Gastroesophageal sphincter (tissue), 4 donors: ENCODE results near the gene RANBP9. TPM values are rescaled to one million over a fixed set of nuclear protein-coding genes. Genes with fewer than 3 reads are reported as not detected.

Experiments used
- ATAC-seq: fragments of 150-250 bp; one replicate; pipeline ENCODE4 v1.9.1; 2016; ENCODE audit warnings: mild to moderate bottlenecking, moderate library complexity
- H3K27ac ChIP-seq, 4 donors: fragments of 200-600 bp; sonication (generic) in 3 of 4; 1 replicate in 3 of 4; 2 replicates in 1 of 4; pipeline ENCODE4 v1.5.1; 2016 to 2019
- H3K27me3 ChIP-seq: fragments of 200-600 bp; sonication (generic); one replicate; pipeline ENCODE4 v1.5.1; 2019
- H3K36me3 ChIP-seq, 2 donors: fragments of 200-600 bp; sonication (generic); one replicate each; pipeline ENCODE4 v1.5.1; 2019; ENCODE audit warnings: control low read depth in 1 of 2
- H3K4me1 ChIP-seq, 3 donors: fragments of 200-600 bp; sonication (generic); 1 replicate in 2 of 3; 2 replicates in 1 of 3; pipeline ENCODE4 v1.5.1; 2016 to 2019; ENCODE audit warnings: control low read depth in 2 of 3
- H3K4me3 ChIP-seq, 2 donors: fragments of 200-600 bp; sonication (generic); one replicate each; pipeline ENCODE4 v1.5.1; 2019; ENCODE audit warnings: mild to moderate bottlenecking in 1 of 2, moderate library complexity in 1 of 2
- H3K9me3 ChIP-seq, 3 donors: fragments of 200-600 bp; sonication (generic); one replicate each; pipeline ENCODE4 v1.5.1; 2017 to 2019; ENCODE audit warnings: control low read depth in 2 of 3
- CTCF ChIP-seq, 4 experiments: fragments of 200-600 bp in 2 of 4; fragments of 450-650 bp in 2 of 4; sonication (generic) in 1 of 4; IDR thresholded peaks; one replicate each; pipeline ENCODE4 v1.5.1; 2017 to 2019; ENCODE audit warnings: antibody characterized with exemption in 4 of 4, mild to moderate bottlenecking in 2 of 4, moderate library complexity in 2 of 4
- EP300 ChIP-seq: sonication (generic); formaldehyde crosslinking; IDR thresholded peaks from one replicate; pipeline ENCODE4 v1.6.1; 2017; ENCODE audit warnings: antibody characterized with exemption, mild to moderate bottlenecking
- POLR2A ChIP-seq, 2 donors: fragments of 450-650 bp; IDR thresholded peaks; one replicate each; pipeline ENCODE4 v1.6.1; 2017; ENCODE audit warnings: antibody characterized with exemption in 2 of 2, mild to moderate bottlenecking in 2 of 2, moderate library complexity in 1 of 2
- POLR2AphosphoS5 ChIP-seq: sonication (generic); formaldehyde crosslinking; IDR thresholded peaks from one replicate; pipeline ENCODE4 v1.6.1; 2017; ENCODE audit warnings: antibody characterized with exemption
- WGBS, 2 donors: methylation state at CpG; one replicate each; pipeline ENCODE4 v1.1.5; 2018; ENCODE audit warnings: low coverage in 1 of 2; 5-methylcytosine and 5-hydroxymethylcytosine counted together
- total RNA-seq, 4 donors: library from RNA; depleted of rRNA; stranded (reverse); fragments of >200 nt; gene quantifications; one replicate each; pipeline ENCODE4 v1.1.0, GENCODE V29; 2016

The RANBP9 gene
- total RNA-seq, 4 donors from 2014 or later = 39.1 to 59.9 (median 52.1) TPM

- peaks cover 0 to 26% (median 0%) of the 10 kb centered on the region in 3 donors for H3K4me1 ChIP-seq
- H3K27ac ChIP-seq = no peak overlapping the region
- peaks cover 0 to 9% (median 0%) of the 10 kb centered on the region in 3 donors for H3K9me3 ChIP-seq
- WGBS, 2 donors = 84 to 96% methylated on average over 5 to 7 of the region's 7 CpGs
- no peaks in the 10 kb centered on the region for H3K27me3 ChIP-seq
- ATAC-seq = no peak
- peaks cover 0 to 3% of the 10 kb centered on the region in 2 donors for H3K36me3 ChIP-seq
- TF ChIP-seq EP300 (no peak), POLR2A (IDR thresholded peaks at IDR 0.05) (no peak), POLR2AphosphoS5 (no peak), CTCF (IDR thresholded peaks at IDR 0.05) (no peak)
- H3K4me3 ChIP-seq = no peak overlapping the region
Observed at GRCh38 chr6:13681305-13682061, 30.2 kb downstream of the RANBP9 start.

GRCh38 chr6:13680448-13680968 lies 31.1 kb downstream of the RANBP9 start:
- Histone ChIP-seq H3K27me3 (no peaks in the 10 kb centered on the region), H3K4me3 (no peak overlapping the region), H3K4me1 (peaks cover 0 to 25% (median 0%) of the 10 kb centered on the region in 3 donors), H3K36me3 (peaks cover 0 to 3% of the 10 kb centered on the region in 2 donors), H3K9me3 (peaks cover 0 to 9% (median 0%) of the 10 kb centered on the region in 3 donors), H3K27ac (no peak overlapping the region)
- no peak for TF ChIP-seq POLR2A (IDR thresholded peaks at IDR 0.05)
- WGBS, 2 donors = 94 to 98% methylated on average over 2 to 6 of the region's 6 CpGs
- ATAC-seq = no peak

GRCh38 chr6:13679996-13680395 lies 31.6 kb downstream of the RANBP9 start:
- Histone ChIP-seq H3K36me3 (peaks cover 0 to 3% of the 10 kb centered on the region in 2 donors), H3K9me3 (peaks cover 0 to 9% (median 0%) of the 10 kb centered on the region in 3 donors), H3K27me3 (no peaks in the 10 kb centered on the region), H3K27ac (no peak overlapping the region), H3K4me1 (peaks cover 0 to 27% (median 0%) of the 10 kb centered on the region in 3 donors), H3K4me3 (no peak overlapping the region)
- no peak for ATAC-seq
- TF ChIP-seq CTCF (IDR thresholded peaks at IDR 0.05) (no peak), POLR2AphosphoS5 (no peak), EP300 (no peak), POLR2A (IDR thresholded peaks at IDR 0.05) (no peak)
- WGBS, 2 donors = 94% methylated on average over 2 of the region's 2 CpGs

GRCh38 chr6:13678255-13678983 lies 33.2 kb downstream of the RANBP9 start:
- H3K9me3 ChIP-seq = peaks cover 0 to 9% (median 0%) of the 10 kb centered on the region in 3 donors
- peaks cover 0 to 26% (median 0%) of the 10 kb centered on the region in 3 donors for H3K4me1 ChIP-seq
- ATAC-seq = no peak
- WGBS, 2 donors = 66 to 100% methylated on average over 1 to 4 of the region's 4 CpGs
- TF ChIP-seq CTCF (IDR thresholded peaks at IDR 0.05) (no peak), POLR2AphosphoS5 (no peak), POLR2A (IDR thresholded peaks at IDR 0.05) (no peak), EP300 (no peak)
- H3K27ac ChIP-seq = no peak overlapping the region
- no peak overlapping the region for H3K4me3 ChIP-seq
- no peaks in the 10 kb centered on the region for H3K27me3 ChIP-seq
- H3K36me3 ChIP-seq = peaks cover 0 to 3% of the 10 kb centered on the region in 2 donors

GRCh38 chr6:13677878-13678254 lies 33.8 kb downstream of the RANBP9 start:
- ATAC-seq = no peak
- WGBS, 2 donors = 73 to 86% methylated on average over 2 to 3 of the region's 3 CpGs
- H3K4me3 ChIP-seq = no peak overlapping the region
- H3K4me1 ChIP-seq = peaks cover 0 to 25% (median 0%) of the 10 kb centered on the region in 3 donors
- H3K27ac ChIP-seq = no peak overlapping the region
- no peak for TF ChIP-seq POLR2AphosphoS5
- TF ChIP-seq EP300 = no peak
- TF ChIP-seq POLR2A (IDR thresholded peaks at IDR 0.05) = no peak
- TF ChIP-seq CTCF (IDR thresholded peaks at IDR 0.05) = no peak
- H3K36me3 ChIP-seq = peaks cover 0 to 3% of the 10 kb centered on the region in 2 donors
- H3K27me3 ChIP-seq = no peaks in the 10 kb centered on the region
- H3K9me3 ChIP-seq = peaks cover 0 to 9% (median 0%) of the 10 kb centered on the region in 3 donors
